Astrocyte (in vitro differentiated cells and primary cell): ENCODE measurements around the gene RASA1. TPM values are rescaled to one million over a fixed set of nuclear protein-coding genes. Genes with fewer than 3 reads are reported as not detected.

Experiments
- DNase-seq: peaks from one replicate; pipeline ENCODE4 v3.0.0-alpha.2; 2010; ENCODE audit warnings: low read depth
- FAIRE-seq: peaks from 2 replicates; lab custom pipeline; 2011; peaks lifted over from hg19 to GRCh38; lab: Jason Lieb, UNC
- H2AFZ ChIP-seq: 2 replicates; pipeline ENCODE4 v1.6.0; 2012; ENCODE audit warnings: low read depth, low read length, inconsistent platforms
- H3K27ac ChIP-seq: 2 replicates; pipeline ENCODE4 v1.5.1; 2011; ENCODE audit warnings: low read depth, low read length, inconsistent platforms
- H3K27me3 ChIP-seq: 2 replicates; pipeline ENCODE4 v1.6.0; 2011; ENCODE audit warnings: low read length, inconsistent platforms; ENCODE audit not compliant: insufficient read depth
- H3K36me3 ChIP-seq: 2 replicates; pipeline ENCODE4 v1.5.1; 2011; ENCODE audit warnings: low read length, inconsistent platforms; ENCODE audit not compliant: insufficient read depth
- H3K4me1 ChIP-seq: 2 replicates; pipeline ENCODE4 v1.5.1; 2011; ENCODE audit warnings: low read length, inconsistent platforms; ENCODE audit not compliant: insufficient read depth
- H3K4me2 ChIP-seq: 2 replicates; pipeline ENCODE4 v1.6.0; 2012; ENCODE audit warnings: low read length, inconsistent platforms
- H3K4me3 ChIP-seq: 2 replicates; pipeline ENCODE4 v1.5.1; 2011; ENCODE audit warnings: low read depth, mild to moderate bottlenecking, low read length, inconsistent platforms; ENCODE audit not compliant: insufficient read depth
- H3K79me2 ChIP-seq: 2 replicates; pipeline ENCODE4 v1.6.0; 2012; ENCODE audit warnings: mild to moderate bottlenecking, low read length, inconsistent platforms; ENCODE audit not compliant: insufficient read depth
- H3K9ac ChIP-seq: 2 replicates; pipeline ENCODE4 v1.6.0; 2012; ENCODE audit warnings: mild to moderate bottlenecking, low read length, inconsistent platforms
- H3K9me3 ChIP-seq: 2 replicates; pipeline ENCODE4 v1.5.1; 2012; ENCODE audit warnings: low read depth, mild to moderate bottlenecking, low read length, inconsistent platforms; ENCODE audit not compliant: insufficient read depth
- H4K20me1 ChIP-seq: 2 replicates; pipeline ENCODE4 v1.6.0; 2012; ENCODE audit warnings: low read length, inconsistent platforms; ENCODE audit not compliant: insufficient read depth
- H3K27ac Mint-ChIP-seq: one replicate; pipeline ENCODE4 v1.8.0; 2021; ENCODE audit warnings: mild to moderate bottlenecking, mixed read lengths; ENCODE audit not compliant: unreplicated experiment
- H3K27me3 Mint-ChIP-seq: one replicate; pipeline ENCODE4 v1.8.0; 2021; ENCODE audit warnings: low read depth, mixed read lengths; ENCODE audit not compliant: unreplicated experiment
- H3K36me3 Mint-ChIP-seq: one replicate; pipeline ENCODE4 v1.8.0; 2021; ENCODE audit warnings: low read depth, mixed read lengths; ENCODE audit not compliant: unreplicated experiment
- H3K4me1 Mint-ChIP-seq: one replicate; pipeline ENCODE4 v1.8.0; 2021; ENCODE audit warnings: low read depth, mixed read lengths; ENCODE audit not compliant: unreplicated experiment
- H3K4me3 Mint-ChIP-seq: one replicate; pipeline ENCODE4 v1.8.0; 2021; ENCODE audit warnings: mild to moderate bottlenecking, moderate library complexity, mixed read lengths; ENCODE audit not compliant: unreplicated experiment
- H3K9me3 Mint-ChIP-seq: one replicate; pipeline ENCODE4 v1.8.0; 2021; ENCODE audit warnings: mild to moderate bottlenecking, mixed read lengths; ENCODE audit not compliant: unreplicated experiment
- CTCF ChIP-seq: IDR thresholded peaks from 2 replicates; pipeline ENCODE4 v1.5.1; 2011; ENCODE audit warnings: low read depth, mild to moderate bottlenecking, inconsistent platforms, low read length, moderate library complexity; ENCODE audit not compliant: insufficient read depth
- EZH2 ChIP-seq: IDR thresholded peaks from 2 replicates; pipeline ENCODE4 v1.6.1; 2012; ENCODE audit warnings: mild to moderate bottlenecking, low read length, inconsistent platforms; ENCODE audit not compliant: insufficient read depth
- total RNA-seq: library from RNA; stranded (reverse); gene quantifications from 2 replicates; pipeline ENCODE4 v1.2.1, GENCODE V29; 2021

The RASA1 gene
- total RNA-seq, 1 donor from 2014 or later = 62.8 TPM

GRCh38 chr5:87390075-87390474, 122.4 kb downstream of the RASA1 start:
- Mint-ChIP-seq H3K4me1 (peaks cover 36% of the 10 kb centered on the region), H3K27me3 (no peaks in the 10 kb centered on the region), H3K4me3 (no peak overlapping the region), H3K27ac (no peak overlapping the region), H3K9me3 (no peaks in the 10 kb centered on the region), H3K36me3 (peaks cover 5% of the 10 kb centered on the region)
- no peaks in the 10 kb centered on the region for H4K20me1 ChIP-seq
- H3K4me1 ChIP-seq = peaks cover 30% of the 10 kb centered on the region
- TF ChIP-seq CTCF (no peak), EZH2 (no peak)
- FAIRE-seq (no peak), DNase-seq (no peak)
- H3K4me3 ChIP-seq = no peak overlapping the region
- H3K9ac ChIP-seq = no peak overlapping the region
- H2AFZ ChIP-seq = no peak overlapping the region
- H3K4me2 ChIP-seq = no peak overlapping the region
- peak overlapping the region; percentile 5 for H3K27ac ChIP-seq
- peaks cover 71% of the 10 kb centered on the region for H3K36me3 ChIP-seq
- H3K27me3 ChIP-seq = no peaks in the 10 kb centered on the region
- no peaks in the 10 kb centered on the region for H3K9me3 ChIP-seq
- H3K79me2 ChIP-seq = peaks cover 8% of the 10 kb centered on the region

DNA sequence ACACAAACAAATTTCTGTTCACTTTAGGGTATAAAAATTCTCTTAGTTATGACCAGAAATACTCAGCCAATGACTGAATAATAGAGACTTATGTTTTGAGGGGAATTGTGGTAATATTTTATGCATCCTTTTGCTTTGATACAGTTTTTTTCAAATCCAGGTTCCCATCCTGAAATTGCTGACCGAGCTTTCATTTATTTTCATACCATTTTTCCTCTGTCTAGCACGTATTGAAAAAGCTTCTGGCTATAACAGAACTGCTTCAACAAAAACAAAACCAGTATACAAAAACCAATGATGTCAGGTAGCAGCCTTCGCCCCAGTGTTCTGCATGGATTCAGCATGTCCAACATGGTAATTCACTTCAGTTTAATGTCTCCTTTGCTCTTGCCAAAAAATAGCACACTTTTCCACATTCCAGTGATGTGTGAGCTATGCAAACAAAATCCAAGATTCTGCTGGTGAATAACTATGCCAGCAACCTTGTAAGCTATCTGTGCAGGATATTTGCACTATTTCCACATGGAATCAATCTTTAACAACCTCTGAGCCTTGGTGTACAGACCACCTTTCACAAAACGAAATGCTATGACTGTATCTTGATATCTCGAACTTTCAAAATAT, 123.0 kb downstream of the RASA1 start:
- Histone ChIP-seq H3K79me2 (peaks cover 11% of the 10 kb centered on the region), H3K4me2 (no peak overlapping the region), H3K36me3 (peaks cover 71% of the 10 kb centered on the region), H2AFZ (no peak overlapping the region), H3K9me3 (no peaks in the 10 kb centered on the region), H3K27me3 (no peaks in the 10 kb centered on the region), H3K4me3 (no peak overlapping the region), H3K9ac (no peak overlapping the region), H4K20me1 (no peaks in the 10 kb centered on the region), H3K27ac (no peak overlapping the region), H3K4me1 (peaks cover 30% of the 10 kb centered on the region)
- Mint-ChIP-seq H3K27me3 (no peaks in the 10 kb centered on the region), H3K4me1 (peaks cover 36% of the 10 kb centered on the region), H3K4me3 (no peak overlapping the region), H3K36me3 (peaks cover 5% of the 10 kb centered on the region), H3K27ac (no peak overlapping the region), H3K9me3 (no peaks in the 10 kb centered on the region)
- TF ChIP-seq EZH2 (no peak), CTCF (no peak)
- no peak for FAIRE-seq
- peak; percentile 38 for DNase-seq

- no peak overlapping the region for H2AFZ ChIP-seq
- Mint-ChIP-seq H3K27me3 (no peaks in the 10 kb centered on the region), H3K36me3 (peaks cover 10% of the 10 kb centered on the region), H3K27ac (peak overlapping the region; percentile 94), H3K9me3 (no peaks in the 10 kb centered on the region), H3K4me1 (peaks cover 36% of the 10 kb centered on the region), H3K4me3 (no peak overlapping the region)
- H4K20me1 ChIP-seq = no peaks in the 10 kb centered on the region
- no peaks in the 10 kb centered on the region for H3K27me3 ChIP-seq
- DNase-seq = no peak
- peak overlapping the region; percentile 66 for H3K9ac ChIP-seq
- peak overlapping the region; percentile 90 for H3K27ac ChIP-seq
- TF ChIP-seq CTCF (no peak), EZH2 (no peak)
- H3K4me1 ChIP-seq = peaks cover 30% of the 10 kb centered on the region
- H3K36me3 ChIP-seq = peaks cover 63% of the 10 kb centered on the region
- no peak overlapping the region for H3K4me2 ChIP-seq
- no peaks in the 10 kb centered on the region for H3K9me3 ChIP-seq
- no peak overlapping the region for H3K4me3 ChIP-seq
- peak; percentile 56 for FAIRE-seq
- H3K79me2 ChIP-seq = peaks cover 16% of the 10 kb centered on the region
Observed at GRCh38 chr5:87392170-87392569, 124.5 kb downstream of the RASA1 start.
